ENCODE data around the gene RNF130.

GRCh38 chr5:180007582-180007981 is 64.0 kb downstream of the RNF130 start:
- TF ChIP-seq ZNF837 (tag by site-specific recombination; IDR thresholded peaks at IDR 0.05) = no peak
- no peak for TF ChIP-seq RBAK (tag by site-specific recombination; IDR thresholded peaks at IDR 0.05)
- TF ChIP-seq CTCF (tag by site-specific recombination; IDR thresholded peaks at IDR 0.05) = no peak
- no peak for TF ChIP-seq ZNF274 (IDR thresholded peaks at IDR 0.05; ENCODE audit: low read length)
- TF ChIP-seq ZNF274 (tag by site-specific recombination; IDR thresholded peaks at IDR 0.05; ENCODE audit: borderline replicate concordance) = no peak
- TF ChIP-seq PBX3 (CRISPR knock-in tag; IDR thresholded peaks at IDR 0.05) = no peak
- TF ChIP-seq REPIN1 (tag by site-specific recombination; IDR thresholded peaks at IDR 0.05; ENCODE audit: low read depth) = no peak
- TF ChIP-seq ZNF558 (tag by site-specific recombination; IDR thresholded peaks at IDR 0.05) = no peak
- TF ChIP-seq PRDM1 (tag by site-specific recombination; IDR thresholded peaks at IDR 0.05) = no peak
- TF ChIP-seq ZBTB49 (tag by site-specific recombination; IDR thresholded peaks at IDR 0.05; ENCODE audit: low read depth) = no peak
- no peak for TF ChIP-seq YY1 (tag by site-specific recombination; IDR thresholded peaks at IDR 0.05)
- TF ChIP-seq PRDM6 (tag by site-specific recombination; IDR thresholded peaks at IDR 0.05) = no peak

Measured in HEK293 (cell line).